Astrocyte of the cerebellum (primary cell): Measurements from ENCODE around the gene TRAPPC14.

Experiments used
- DNase-seq: peaks from one replicate; pipeline ENCODE4 v3.0.0-alpha.2; 2011; ENCODE audit warnings: low read depth
- H3K4me3 ChIP-seq: 2 replicates; pipeline ENCODE4 v1.5.1; 2011; ENCODE audit warnings: mild to moderate bottlenecking, low read depth, low read length, moderate library complexity
- in situ Hi-C: cut with HindIII; loops from 2 replicates; pipeline ENCODE4 v1.10.0; 2017; ENCODE audit warnings: low sequenced_read_pairs
- TF ChIP-seq, protein P1 (sequence below): IDR thresholded peaks from 2 replicates; pipeline ENCODE4 v1.5.1; 2012; ENCODE audit warnings: low read length, low read depth, moderate library complexity, mild to moderate bottlenecking; ENCODE audit errors: missing control alignments

The TRAPPC14 gene

DNA sequence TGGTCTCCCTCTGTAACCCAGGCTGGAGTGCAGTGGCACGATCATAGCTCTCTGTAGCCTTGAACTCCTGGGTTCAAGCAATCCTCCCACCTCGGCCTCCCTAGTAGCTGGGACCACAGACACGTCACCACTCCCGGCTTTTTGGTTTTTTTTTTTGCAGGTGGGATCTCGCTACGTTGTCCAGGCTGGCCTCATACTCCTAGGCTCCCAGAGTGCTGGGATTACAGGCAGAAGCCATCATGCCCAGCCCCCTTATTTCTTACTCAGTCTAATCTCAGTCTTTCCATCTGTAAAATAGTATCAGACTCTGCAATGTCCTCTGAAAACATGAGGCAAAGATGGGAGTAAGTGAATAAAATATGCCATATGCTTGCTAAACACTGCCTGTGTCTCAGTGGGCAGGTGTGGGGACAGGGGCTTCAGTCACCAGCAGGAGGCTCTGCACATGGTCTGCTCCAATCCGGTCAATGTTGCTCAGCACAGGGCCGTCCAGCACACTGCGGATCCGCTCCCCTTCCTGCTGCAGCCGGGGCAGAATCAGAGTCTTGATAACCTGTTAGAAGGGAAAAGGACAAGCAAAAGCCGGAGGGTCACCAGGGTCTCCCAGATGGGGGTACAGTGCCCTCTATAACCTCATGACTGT, 48.9 kb downstream of the TRAPPC14 start:
- TF ChIP-seq, protein P1, sequence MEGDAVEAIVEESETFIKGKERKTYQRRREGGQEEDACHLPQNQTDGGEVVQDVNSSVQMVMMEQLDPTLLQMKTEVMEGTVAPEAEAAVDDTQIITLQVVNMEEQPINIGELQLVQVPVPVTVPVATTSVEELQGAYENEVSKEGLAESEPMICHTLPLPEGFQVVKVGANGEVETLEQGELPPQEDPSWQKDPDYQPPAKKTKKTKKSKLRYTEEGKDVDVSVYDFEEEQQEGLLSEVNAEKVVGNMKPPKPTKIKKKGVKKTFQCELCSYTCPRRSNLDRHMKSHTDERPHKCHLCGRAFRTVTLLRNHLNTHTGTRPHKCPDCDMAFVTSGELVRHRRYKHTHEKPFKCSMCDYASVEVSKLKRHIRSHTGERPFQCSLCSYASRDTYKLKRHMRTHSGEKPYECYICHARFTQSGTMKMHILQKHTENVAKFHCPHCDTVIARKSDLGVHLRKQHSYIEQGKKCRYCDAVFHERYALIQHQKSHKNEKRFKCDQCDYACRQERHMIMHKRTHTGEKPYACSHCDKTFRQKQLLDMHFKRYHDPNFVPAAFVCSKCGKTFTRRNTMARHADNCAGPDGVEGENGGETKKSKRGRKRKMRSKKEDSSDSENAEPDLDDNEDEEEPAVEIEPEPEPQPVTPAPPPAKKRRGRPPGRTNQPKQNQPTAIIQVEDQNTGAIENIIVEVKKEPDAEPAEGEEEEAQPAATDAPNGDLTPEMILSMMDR, result no peak
- DNase-seq, result no peak
- H3K4me3 ChIP-seq, result no peak overlapping the region
- in situ Hi-C loops, result no loop called here

DNA sequence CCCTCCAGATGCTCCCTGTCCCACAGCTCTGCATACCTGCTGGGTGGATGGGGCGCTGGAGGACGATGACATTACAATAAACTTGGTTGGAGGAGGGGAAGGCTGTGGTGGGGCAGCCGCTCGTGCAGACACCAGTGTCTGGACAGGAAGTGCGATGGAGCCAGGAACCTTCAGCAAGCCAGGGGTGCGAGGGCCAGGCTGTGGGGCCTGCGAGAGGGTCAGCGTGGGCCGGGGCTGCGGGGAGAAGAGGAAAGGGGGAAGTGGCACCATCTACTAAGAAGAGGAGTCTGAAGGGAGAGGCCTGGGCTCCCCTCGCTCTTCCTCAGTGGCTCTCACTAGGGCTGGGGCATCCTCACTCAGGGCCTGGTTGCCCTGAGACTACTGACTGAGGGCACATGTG, 50.6 kb downstream of the TRAPPC14 start:
- H3K4me3 ChIP-seq, result no peak overlapping the region
- no peak for DNase-seq
- in situ Hi-C loops, result no loop called here
- TF ChIP-seq, protein P1, result no peak

DNA sequence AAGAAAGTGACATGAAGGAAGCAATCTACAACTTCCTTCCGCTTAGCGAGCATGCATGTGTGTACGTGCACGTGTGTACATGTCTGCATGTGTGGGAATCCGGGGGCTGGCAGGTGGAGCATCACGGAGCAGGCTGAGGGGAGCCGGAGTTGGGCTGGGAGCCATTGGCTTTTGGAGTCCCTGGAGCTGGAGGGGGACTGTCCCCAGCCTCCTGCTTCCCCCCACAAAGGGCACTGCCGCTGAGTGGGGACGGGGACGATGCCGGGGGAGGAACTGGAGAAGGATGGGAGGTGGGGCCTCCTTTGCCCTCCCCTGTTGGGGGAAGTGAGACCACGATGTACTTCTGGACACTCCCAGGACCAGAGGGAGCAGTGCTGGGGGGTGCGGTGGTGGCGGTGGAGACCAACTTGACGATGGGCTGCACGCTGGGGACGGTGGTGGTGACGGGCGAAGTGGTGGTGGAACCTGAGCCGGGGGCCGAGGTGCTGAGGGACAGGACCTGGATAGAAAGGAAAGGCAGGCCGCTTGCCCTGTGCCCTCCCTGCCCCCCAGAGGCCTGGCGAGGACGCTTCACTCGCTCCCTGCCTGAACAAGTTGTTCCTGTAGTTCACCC, 51.3 kb downstream of the TRAPPC14 start:
- no peak for DNase-seq
- H3K4me3 ChIP-seq, result no peak overlapping the region
- TF ChIP-seq, protein P1, result no peak
- in situ Hi-C loops, result no loop called here

DNA sequence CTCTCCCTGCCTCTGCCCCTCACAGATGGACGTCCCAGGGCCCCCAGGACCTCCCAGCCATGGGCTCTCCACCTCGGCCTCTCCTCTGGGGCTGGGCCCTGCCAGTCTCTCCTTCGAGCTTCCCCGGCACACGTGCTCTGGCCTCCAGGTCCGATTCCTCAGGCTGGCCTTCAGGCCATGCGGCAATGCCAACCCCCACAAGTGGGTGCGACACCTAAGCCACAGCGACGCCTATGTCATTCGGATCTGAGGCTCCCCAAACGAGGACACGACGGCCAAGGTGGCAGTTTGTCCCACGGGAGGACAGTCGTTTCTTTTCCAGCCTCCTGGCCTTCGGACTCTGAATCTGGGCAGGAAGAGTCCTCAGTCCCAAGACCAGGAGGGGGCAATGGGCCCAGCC, 51.9 kb downstream of the TRAPPC14 start:
- in situ Hi-C loops, result no loop called here
- DNase-seq, result no peak
- H3K4me3 ChIP-seq, result no peak overlapping the region
- TF ChIP-seq, protein P1, result no peak

DNA sequence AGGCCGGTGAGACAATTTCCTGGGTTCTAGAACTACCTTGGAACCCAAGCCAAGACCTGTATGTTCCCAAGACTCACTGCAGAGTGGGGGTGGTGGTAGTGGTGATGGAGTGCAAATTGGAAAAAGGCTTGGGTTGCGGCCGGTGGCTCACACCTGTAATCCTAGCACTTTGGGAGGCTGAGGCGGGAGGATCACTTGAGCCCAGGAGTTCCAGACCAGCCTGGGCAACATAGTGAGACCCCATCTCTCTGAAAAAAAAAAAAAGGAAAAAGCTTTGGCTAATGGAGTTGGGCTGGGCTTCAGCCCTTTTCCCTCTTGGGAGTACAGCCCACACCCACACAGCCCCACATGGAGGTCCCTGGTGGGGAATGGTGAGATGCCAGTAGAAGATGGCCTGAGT, 53.0 kb downstream of the TRAPPC14 start:
- no peak for DNase-seq
- in situ Hi-C loops, result no loop called here
- H3K4me3 ChIP-seq, result no peak overlapping the region
- TF ChIP-seq, protein P1, result no peak
